Calu3 (cell line): ENCODE data around the gene TP53I11. TPM values are rescaled to one million over a fixed set of nuclear protein-coding genes. Genes with fewer than 3 reads are reported as not detected.

Experiments
- BruUV-seq: library from RNA; stranded (reverse); fragments of 400-500 nt; replicated peaks from 2 replicates; lab custom pipeline; 2021; lab: Mats Ljungman, UMichigan
- CTCF ChIA-PET: fragments of 300-600 bp; sonication (Branson Sonifier 250); formaldehyde crosslinking; loops from one replicate; lab custom pipeline; 2022; ENCODE audit warnings: antibody characterized with exemption; lab: Charles Lee
- DNase-seq: peaks from one replicate; pipeline ENCODE4 v3.0.0; 2022
- H3K27ac Mint-ChIP-seq: one replicate; pipeline ENCODE4 v1.8.0; 2022; ENCODE audit warnings: mixed read lengths; ENCODE audit not compliant: unreplicated experiment
- H3K27me3 Mint-ChIP-seq: one replicate; pipeline ENCODE4 v1.8.0; 2022; ENCODE audit warnings: mixed read lengths; ENCODE audit not compliant: unreplicated experiment
- H3K36me3 Mint-ChIP-seq: one replicate; pipeline ENCODE4 v1.8.0; 2022; ENCODE audit warnings: mild to moderate bottlenecking, moderate library complexity, mixed read lengths; ENCODE audit not compliant: insufficient read depth, unreplicated experiment
- H3K4me1 Mint-ChIP-seq: one replicate; pipeline ENCODE4 v1.8.0; 2022; ENCODE audit warnings: mild to moderate bottlenecking, low read depth, mixed read lengths; ENCODE audit not compliant: unreplicated experiment
- H3K4me3 Mint-ChIP-seq: one replicate; pipeline ENCODE4 v1.8.0; 2022; ENCODE audit warnings: mild to moderate bottlenecking, low read depth, moderate library complexity, mixed read lengths; ENCODE audit not compliant: unreplicated experiment
- H3K9me3 Mint-ChIP-seq: one replicate; pipeline ENCODE4 v1.8.0; 2022; ENCODE audit warnings: low read depth, mixed read lengths; ENCODE audit not compliant: unreplicated experiment
- intact Hi-C: fragments of 100-400 bp; cut with micrococcal nuclease; formaldehyde crosslinking; loops from one replicate; pipeline ENCODE4 v1.10.0; 2022; ENCODE audit not compliant: unreplicated experiment
- total RNA-seq: library from RNA; stranded (reverse); gene quantifications from 2 replicates; pipeline ENCODE4 v1.2.3, GENCODE V29; 2022
- TF ChIP-seq, protein P1 (sequence below): fragments of 200-600 bp; IDR thresholded peaks from one replicate; pipeline ENCODE4 v1.8.0; 2022; ENCODE audit warnings: antibody characterized with exemption; ENCODE audit not compliant: unreplicated experiment

Gene TP53I11
- total RNA-seq, 1 experiment from 2014 or later = 27.8 TPM

- no TSS peak for BruUV-seq
- Mint-ChIP-seq H3K9me3 (no peaks in the 10 kb centered on the region), H3K4me1 (no peaks in the 10 kb centered on the region), H3K4me3 (no peak overlapping the region), H3K36me3 (no peaks in the 10 kb centered on the region), H3K27me3 (peaks cover 57% of the 10 kb centered on the region), H3K27ac (no peak overlapping the region)
- CTCF ChIA-PET = interaction anchor here (1.1 kb wide), 1 partner anchor 8 kb away, joined by 3 read pairs; no protein-coding TSS in a partner anchor
- intact Hi-C loops = no loop called here
- DNase-seq = no peak
- TF ChIP-seq, protein P1, sequence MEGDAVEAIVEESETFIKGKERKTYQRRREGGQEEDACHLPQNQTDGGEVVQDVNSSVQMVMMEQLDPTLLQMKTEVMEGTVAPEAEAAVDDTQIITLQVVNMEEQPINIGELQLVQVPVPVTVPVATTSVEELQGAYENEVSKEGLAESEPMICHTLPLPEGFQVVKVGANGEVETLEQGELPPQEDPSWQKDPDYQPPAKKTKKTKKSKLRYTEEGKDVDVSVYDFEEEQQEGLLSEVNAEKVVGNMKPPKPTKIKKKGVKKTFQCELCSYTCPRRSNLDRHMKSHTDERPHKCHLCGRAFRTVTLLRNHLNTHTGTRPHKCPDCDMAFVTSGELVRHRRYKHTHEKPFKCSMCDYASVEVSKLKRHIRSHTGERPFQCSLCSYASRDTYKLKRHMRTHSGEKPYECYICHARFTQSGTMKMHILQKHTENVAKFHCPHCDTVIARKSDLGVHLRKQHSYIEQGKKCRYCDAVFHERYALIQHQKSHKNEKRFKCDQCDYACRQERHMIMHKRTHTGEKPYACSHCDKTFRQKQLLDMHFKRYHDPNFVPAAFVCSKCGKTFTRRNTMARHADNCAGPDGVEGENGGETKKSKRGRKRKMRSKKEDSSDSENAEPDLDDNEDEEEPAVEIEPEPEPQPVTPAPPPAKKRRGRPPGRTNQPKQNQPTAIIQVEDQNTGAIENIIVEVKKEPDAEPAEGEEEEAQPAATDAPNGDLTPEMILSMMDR = no peak
These were observed 40.0 kb upstream of the TP53I11 start for GRCh38 chr11:44990665-44991064.

DNA sequence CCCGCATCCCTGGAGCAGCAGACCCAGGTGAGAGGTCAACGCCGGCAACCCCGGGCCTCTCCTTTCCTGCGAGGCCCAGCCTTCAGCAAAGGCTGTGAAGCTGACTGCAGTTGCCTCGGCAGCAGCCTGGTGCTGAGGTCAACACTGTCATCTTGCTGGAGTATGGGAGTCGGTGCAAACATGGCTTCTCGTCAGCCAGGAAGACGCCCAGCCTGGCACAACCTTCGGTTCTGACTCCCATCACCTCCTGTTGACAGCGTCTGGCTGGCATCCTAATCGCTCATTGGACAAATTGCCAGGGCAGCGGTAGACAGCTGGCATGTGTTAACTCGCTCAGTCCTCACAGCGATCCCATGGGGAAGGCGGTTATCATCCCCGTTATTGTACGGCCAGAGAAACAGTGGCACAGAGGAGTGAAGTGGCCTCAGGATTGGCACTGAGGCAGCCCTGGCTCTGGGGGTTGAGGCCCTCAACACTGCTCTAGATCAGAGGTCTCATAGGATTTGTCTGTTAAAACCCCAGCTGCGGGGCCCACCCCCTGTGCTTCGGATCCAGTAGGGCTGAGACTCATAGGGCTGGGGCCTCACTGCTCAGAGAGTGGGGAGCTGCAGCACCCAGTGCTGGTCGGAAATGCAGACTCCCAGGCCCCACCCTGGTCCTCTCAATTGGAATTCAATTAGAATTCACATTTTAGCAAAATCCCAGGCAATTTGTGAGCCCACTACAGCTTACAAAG lies 39.3 kb upstream of the TP53I11 start:
- Mint-ChIP-seq H3K27me3 (peaks cover 64% of the 10 kb centered on the region), H3K36me3 (no peaks in the 10 kb centered on the region), H3K4me3 (no peak overlapping the region), H3K9me3 (no peaks in the 10 kb centered on the region), H3K4me1 (no peaks in the 10 kb centered on the region), H3K27ac (no peak overlapping the region)
- CTCF ChIA-PET = interaction anchor here (1.1 kb wide), 1 partner anchor 9 kb away, joined by 3 read pairs; no protein-coding TSS in a partner anchor
- intact Hi-C loops = no loop called here
- no peak for DNase-seq
- TF ChIP-seq, protein P1 = no peak
- BruUV-seq = no TSS peak

GRCh38 chr11:44988981-44989635 lies 38.4 kb upstream of the TP53I11 start:
- H3K36me3 Mint-ChIP-seq = no peaks in the 10 kb centered on the region
- CTCF ChIA-PET = interaction anchor here (0.5 kb wide), 1 partner anchor 806 kb away, joined by 3 read pairs; no protein-coding TSS in a partner anchor
- TF ChIP-seq, protein P1 = no peak
- DNase-seq = no peak
- no peaks in the 10 kb centered on the region for H3K4me1 Mint-ChIP-seq
- H3K4me3 Mint-ChIP-seq = no peak overlapping the region
- H3K9me3 Mint-ChIP-seq = no peaks in the 10 kb centered on the region
- intact Hi-C loops = no loop called here
- peaks cover 66% of the 10 kb centered on the region for H3K27me3 Mint-ChIP-seq
- no TSS peak for BruUV-seq
- no peak overlapping the region for H3K27ac Mint-ChIP-seq

DNA sequence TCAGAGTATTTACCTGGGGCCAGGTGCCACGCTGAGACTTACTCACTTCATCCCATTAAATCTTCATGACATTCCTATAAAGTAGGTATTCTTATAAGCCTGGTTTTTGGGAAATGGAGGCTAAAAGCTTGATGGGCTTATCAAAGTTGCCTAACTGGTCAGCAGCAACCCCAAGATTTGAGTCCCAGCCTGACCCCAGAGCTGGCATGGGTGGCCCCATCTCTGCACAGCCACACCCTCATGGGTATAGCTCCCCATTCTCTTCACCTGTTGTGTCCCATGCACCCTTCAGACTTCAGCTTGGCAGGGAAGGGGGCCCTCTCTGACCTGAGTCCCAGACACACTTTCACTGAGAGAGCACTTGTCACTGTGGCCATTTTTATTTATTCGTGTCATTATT lies 37.4 kb upstream of the TP53I11 start:
- peaks cover 57% of the 10 kb centered on the region for H3K27me3 Mint-ChIP-seq

More for the DNA sequence above, 37.4 kb upstream of the TP53I11 start:
- no TSS peak for BruUV-seq
- TF ChIP-seq, protein P1 = no peak
- CTCF ChIA-PET = no interaction called here
- intact Hi-C loops = no loop called here
- DNase-seq = no peak
- Mint-ChIP-seq H3K4me1 (no peaks in the 10 kb centered on the region), H3K4me3 (no peak overlapping the region), H3K36me3 (no peaks in the 10 kb centered on the region), H3K9me3 (no peaks in the 10 kb centered on the region), H3K27ac (no peak overlapping the region)
